Measurements from ENCODE around the gene PCNX3. TPM values are rescaled to one million over a fixed set of nuclear protein-coding genes. Genes with fewer than 3 reads are reported as not detected.
A peak's percentile ranks its signal among the peaks of the same experiment; 100 is the strongest.

Gene PCNX3
- total and polyA plus RNA-seq, 2 of the 13 experiments (the other 11 are each of a cell fraction or from before 2014, with no cell fraction given), result 16.2 to 23.0 TPM

GRCh38 chr11:65574109-65574810 lies 41.3 kb upstream of the PCNX3 start (continued):
- TF ChIP-seq SP4 (CRISPR knock-in tag; IDR thresholded peaks at IDR 0.05), result peak; percentile 64; the same call in 1 of the 2 replicates
- TF ChIP-seq ZNF260 (CRISPR knock-in tag; IDR thresholded peaks at IDR 0.05; ENCODE audit: borderline replicate concordance, low read depth), result no peak
- TF ChIP-seq SIX4 (CRISPR knock-in tag; IDR thresholded peaks at IDR 0.05), result no peak
- TF ChIP-seq HOXA7 (CRISPR knock-in tag; IDR thresholded peaks at IDR 0.05), result no peak
- peak; percentile 59 for TF ChIP-seq ZFX (CRISPR knock-in tag; IDR thresholded peaks at IDR 0.05; ENCODE audit: low read depth)
- TF ChIP-seq SRSF9 (IDR thresholded peaks at IDR 0.05; ENCODE audit: borderline replicate concordance, insufficient read depth, low read depth, low read length, poor library complexity, severe bottlenecking), result no peak
- no peak for TF ChIP-seq ZC3H4 (CRISPR knock-in tag; IDR thresholded peaks at IDR 0.05; ENCODE audit: borderline replicate concordance)
- peak; percentile 58; the same call in 1 of the 2 replicates for TF ChIP-seq MTA1 (CRISPR knock-in tag; IDR thresholded peaks at IDR 0.05; ENCODE audit: borderline replicate concordance)
- TF ChIP-seq, protein P1, sequence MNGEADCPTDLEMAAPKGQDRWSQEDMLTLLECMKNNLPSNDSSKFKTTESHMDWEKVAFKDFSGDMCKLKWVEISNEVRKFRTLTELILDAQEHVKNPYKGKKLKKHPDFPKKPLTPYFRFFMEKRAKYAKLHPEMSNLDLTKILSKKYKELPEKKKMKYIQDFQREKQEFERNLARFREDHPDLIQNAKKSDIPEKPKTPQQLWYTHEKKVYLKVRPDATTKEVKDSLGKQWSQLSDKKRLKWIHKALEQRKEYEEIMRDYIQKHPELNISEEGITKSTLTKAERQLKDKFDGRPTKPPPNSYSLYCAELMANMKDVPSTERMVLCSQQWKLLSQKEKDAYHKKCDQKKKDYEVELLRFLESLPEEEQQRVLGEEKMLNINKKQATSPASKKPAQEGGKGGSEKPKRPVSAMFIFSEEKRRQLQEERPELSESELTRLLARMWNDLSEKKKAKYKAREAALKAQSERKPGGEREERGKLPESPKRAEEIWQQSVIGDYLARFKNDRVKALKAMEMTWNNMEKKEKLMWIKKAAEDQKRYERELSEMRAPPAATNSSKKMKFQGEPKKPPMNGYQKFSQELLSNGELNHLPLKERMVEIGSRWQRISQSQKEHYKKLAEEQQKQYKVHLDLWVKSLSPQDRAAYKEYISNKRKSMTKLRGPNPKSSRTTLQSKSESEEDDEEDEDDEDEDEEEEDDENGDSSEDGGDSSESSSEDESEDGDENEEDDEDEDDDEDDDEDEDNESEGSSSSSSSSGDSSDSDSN (CRISPR knock-in tag; IDR thresholded peaks at IDR 0.05), result peak; percentile 58; the same call in 1 of the 2 replicates
- TF ChIP-seq YEATS4 (CRISPR knock-in tag; IDR thresholded peaks at IDR 0.05; ENCODE audit: borderline replicate concordance), result 0 out of 2 replicates have a peak, but pooled peaks have one; percentile 37
- peak; percentile 59; the same call in 1 of the 2 replicates for TF ChIP-seq YEATS2 (CRISPR knock-in tag; IDR thresholded peaks at IDR 0.05; ENCODE audit: borderline replicate concordance)
- TF ChIP-seq ZMYM3 (CRISPR knock-in tag; IDR thresholded peaks at IDR 0.05), result peak; percentile 91
- no peak for TF ChIP-seq NAIF1 (CRISPR knock-in tag; IDR thresholded peaks at IDR 0.05; ENCODE audit: borderline replicate concordance)
- no peak for TF ChIP-seq ZFP41 (CRISPR knock-in tag; IDR thresholded peaks at IDR 0.05; ENCODE audit: borderline replicate concordance)
- TF ChIP-seq SAP130 (CRISPR knock-in tag; IDR thresholded peaks at IDR 0.05; ENCODE audit: low read depth), result peak; percentile 75; the same call in 1 of the 2 replicates
- TF ChIP-seq HES4 (CRISPR knock-in tag; IDR thresholded peaks at IDR 0.05; ENCODE audit: borderline replicate concordance), result no peak
- peak; percentile 74 for TF ChIP-seq RBM22 (optimal IDR thresholded peaks at IDR 0.05; ENCODE audit: low read length)
- TF ChIP-seq ZNF382 (CRISPR knock-in tag; IDR thresholded peaks at IDR 0.05; ENCODE audit: borderline replicate concordance), result no peak
- TF ChIP-seq HNRNPK (IDR thresholded peaks at IDR 0.05; ENCODE audit: low read depth, low read length, poor library complexity, severe bottlenecking), result peak; percentile 82
- peak; percentile 12; the same call in 1 of the 3 replicates for TF ChIP-seq MXI1 (IDR thresholded peaks at IDR 0.05; ENCODE audit: borderline replicate concordance, low read depth, low read length)
- no peak for TF ChIP-seq SIX1 (CRISPR knock-in tag; IDR thresholded peaks at IDR 0.05; ENCODE audit: borderline replicate concordance)
- TF ChIP-seq SETDB1 (CRISPR knock-in tag; IDR thresholded peaks at IDR 0.05; ENCODE audit: borderline replicate concordance), result no peak
- TF ChIP-seq ZSCAN12 (CRISPR knock-in tag; IDR thresholded peaks at IDR 0.05), result no peak
- no peak for TF ChIP-seq ZNF546 (CRISPR knock-in tag; conservative IDR thresholded peaks at IDR 0.05)
- TF ChIP-seq, protein P2, sequence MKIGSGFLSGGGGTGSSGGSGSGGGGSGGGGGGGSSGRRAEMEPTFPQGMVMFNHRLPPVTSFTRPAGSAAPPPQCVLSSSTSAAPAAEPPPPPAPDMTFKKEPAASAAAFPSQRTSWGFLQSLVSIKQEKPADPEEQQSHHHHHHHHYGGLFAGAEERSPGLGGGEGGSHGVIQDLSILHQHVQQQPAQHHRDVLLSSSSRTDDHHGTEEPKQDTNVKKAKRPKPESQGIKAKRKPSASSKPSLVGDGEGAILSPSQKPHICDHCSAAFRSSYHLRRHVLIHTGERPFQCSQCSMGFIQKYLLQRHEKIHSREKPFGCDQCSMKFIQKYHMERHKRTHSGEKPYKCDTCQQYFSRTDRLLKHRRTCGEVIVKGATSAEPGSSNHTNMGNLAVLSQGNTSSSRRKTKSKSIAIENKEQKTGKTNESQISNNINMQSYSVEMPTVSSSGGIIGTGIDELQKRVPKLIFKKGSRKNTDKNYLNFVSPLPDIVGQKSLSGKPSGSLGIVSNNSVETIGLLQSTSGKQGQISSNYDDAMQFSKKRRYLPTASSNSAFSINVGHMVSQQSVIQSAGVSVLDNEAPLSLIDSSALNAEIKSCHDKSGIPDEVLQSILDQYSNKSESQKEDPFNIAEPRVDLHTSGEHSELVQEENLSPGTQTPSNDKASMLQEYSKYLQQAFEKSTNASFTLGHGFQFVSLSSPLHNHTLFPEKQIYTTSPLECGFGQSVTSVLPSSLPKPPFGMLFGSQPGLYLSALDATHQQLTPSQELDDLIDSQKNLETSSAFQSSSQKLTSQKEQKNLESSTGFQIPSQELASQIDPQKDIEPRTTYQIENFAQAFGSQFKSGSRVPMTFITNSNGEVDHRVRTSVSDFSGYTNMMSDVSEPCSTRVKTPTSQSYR (CRISPR knock-in tag; IDR thresholded peaks at IDR 0.05; ENCODE audit: borderline replicate concordance), result no peak
